GM19324 (cell line): ENCODE data around the gene ZNF79.
"Not testable (repeated sequence)": the region's sequence is repeated elsewhere in the genome, so short reads cannot be mapped to it uniquely, and the experiment has no call there.

Source experiments
- ATAC-seq: cut with Tn5 transposase; IDR thresholded peaks from one replicate; pipeline ENCODE4 v1.9.1; 2021; ENCODE audit warnings: mild to moderate bottlenecking, moderate library complexity; ENCODE audit not compliant: unreplicated experiment, low FRiP score

ZNF79 gene

GRCh38 chr9:127451608-127451857 is 27.4 kb downstream of the ZNF79 start:
- no peak for ATAC-seq

DNA sequence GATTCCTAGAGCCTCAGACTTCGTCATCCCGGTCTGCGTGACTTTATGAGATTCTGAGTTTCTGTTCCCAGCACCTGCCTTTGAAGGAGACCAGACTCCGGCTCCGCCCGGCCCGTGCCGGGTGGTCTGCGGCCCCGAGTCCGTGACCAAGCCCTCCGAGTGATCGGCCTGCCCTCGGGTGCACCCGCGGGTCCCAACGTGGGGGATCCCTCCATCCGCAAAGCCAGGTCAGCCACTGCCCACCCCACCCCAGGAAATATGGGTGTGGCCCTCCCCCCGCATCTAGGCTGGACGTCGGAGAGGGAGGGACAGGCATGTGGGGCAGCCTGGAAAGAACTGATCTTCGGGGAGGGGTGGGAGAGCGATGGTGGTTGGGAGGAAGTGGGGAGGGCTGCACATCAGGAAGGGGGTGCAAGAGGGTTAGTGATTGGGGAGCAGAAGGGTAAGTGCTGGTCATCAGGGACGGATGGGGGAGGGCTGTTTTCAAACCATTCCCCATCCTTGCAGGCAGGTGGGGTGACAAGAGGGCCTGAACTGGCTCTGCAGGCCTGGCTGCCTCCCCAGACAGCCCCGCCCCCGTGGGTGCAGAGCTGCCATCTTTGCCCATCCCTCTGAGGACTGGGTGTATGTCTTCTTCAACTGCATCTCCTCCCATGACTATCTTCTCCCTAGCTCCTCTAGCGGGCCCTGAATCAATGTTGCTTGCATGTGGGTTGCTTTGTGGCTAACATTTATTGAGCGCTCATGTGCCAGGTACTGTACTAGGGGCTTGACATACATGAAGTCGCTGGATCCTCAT is 27.9 kb downstream of the ZNF79 start:
- ATAC-seq = no peak

- no peak for ATAC-seq
Measured at GRCh38 chr9:127452691-127453090, 28.5 kb downstream of the ZNF79 start.

DNA sequence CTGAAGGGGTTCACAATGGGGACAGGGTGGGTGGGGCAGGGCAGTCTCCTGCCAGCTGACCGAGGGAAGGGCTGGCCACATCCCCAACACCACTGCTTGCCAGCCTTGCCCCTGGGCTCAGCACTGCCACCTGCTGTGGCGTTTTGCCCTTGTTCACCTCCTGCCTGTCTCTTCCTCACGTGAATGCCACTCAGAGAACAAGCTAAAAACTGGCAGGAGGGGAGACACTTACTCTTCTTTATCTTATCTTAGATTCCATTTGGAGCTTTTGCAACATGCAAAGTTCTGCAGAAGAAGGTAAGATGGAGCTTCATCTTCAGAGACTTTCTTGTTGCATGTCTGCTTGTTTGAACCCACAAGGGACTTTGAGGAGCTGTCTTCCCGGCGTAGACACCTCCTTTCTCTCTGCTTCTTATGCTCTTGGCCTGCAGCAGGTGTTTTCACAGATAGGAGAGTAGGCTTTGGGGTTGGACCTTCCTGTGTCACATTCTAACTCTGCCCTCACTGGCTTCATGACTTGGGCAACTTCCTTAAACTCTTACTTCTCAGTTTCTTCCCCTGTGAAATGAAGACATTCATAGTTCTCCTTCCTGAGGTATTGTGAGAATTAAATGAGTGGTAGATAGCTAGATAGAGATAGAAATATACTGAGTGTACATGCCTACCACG is 31.3 kb downstream of the ZNF79 start:
- no peak for ATAC-seq

- ATAC-seq = no peak
Measured at GRCh38 chr9:127457191-127457878, 33.2 kb downstream of the ZNF79 start.

DNA sequence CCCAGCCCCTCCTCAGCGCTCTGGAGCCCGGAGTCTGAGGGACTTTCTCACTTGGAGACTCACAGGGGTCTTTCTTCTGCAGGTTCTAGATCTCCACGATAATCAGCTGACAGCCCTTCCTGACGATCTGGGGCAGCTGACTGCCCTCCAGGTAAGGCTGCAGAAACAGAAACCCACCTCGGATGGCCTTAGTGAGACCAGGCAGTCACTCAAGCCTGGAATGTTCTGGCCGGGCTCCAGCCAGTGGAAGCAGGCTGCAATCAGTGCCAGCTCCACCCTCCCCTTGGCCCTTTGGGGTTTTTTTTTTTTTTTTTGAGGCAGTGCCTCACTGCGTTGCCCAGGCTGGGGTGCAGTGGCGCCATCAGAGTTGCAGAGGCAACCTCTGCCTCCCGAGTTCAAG is 34.7 kb downstream of the ZNF79 start:
- ATAC-seq = no peak

- ATAC-seq = no peak
Measured at GRCh38 chr9:127463382-127463781, 39.2 kb downstream of the ZNF79 start.

GRCh38 chr9:127463911-127464310 is 39.7 kb downstream of the ZNF79 start:
- ATAC-seq = no peak

DNA sequence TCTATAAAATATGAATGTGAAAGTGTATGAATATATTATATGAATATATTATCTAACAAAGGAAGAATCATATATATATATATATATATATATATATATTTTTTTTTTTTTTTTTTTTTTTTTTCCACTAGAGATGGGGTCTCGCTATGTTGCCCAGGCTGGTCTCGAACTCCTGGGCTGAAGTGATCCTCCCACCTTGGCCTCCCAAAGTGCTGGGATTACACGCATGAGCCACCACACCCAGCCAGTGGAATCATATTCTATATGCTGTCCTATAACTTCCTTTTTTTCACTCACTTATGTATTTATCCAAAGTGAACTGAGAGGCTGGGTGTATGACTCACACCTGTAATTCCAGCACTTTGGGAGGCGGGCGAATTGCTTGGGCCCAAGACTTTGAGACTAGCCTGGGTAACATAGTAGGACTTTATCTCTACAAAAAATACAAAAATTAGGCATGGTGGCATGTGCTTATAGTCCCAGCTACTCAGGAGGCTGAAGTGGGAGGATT is 42.3 kb downstream of the ZNF79 start:
- ATAC-seq = not testable (repeated sequence)

- ATAC-seq = no peak
Measured at GRCh38 chr9:127467621-127468020, 43.4 kb downstream of the ZNF79 start.

GRCh38 chr9:127470662-127471061 is 46.5 kb downstream of the ZNF79 start:
- ATAC-seq = no peak

DNA sequence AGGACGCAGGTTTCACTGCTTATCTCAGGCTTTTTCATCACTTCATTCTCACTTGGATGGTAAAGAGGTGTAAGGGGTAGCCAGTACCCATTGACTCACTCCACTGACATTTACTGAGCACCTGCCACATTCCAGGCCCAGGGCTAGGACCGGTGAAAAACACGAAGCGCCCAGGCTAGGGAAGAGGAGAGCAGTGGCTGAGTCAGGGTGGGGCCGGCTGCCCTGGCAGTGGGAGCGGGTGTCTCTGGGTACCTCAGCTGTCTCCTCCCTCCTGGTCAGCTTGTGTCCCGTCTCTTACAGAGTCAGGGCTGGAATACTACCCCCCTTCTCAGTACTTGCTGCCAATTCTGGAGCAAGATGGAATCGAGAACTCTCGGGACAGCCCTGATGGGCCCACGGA is 49.3 kb downstream of the ZNF79 start:
- ATAC-seq = no peak

DNA sequence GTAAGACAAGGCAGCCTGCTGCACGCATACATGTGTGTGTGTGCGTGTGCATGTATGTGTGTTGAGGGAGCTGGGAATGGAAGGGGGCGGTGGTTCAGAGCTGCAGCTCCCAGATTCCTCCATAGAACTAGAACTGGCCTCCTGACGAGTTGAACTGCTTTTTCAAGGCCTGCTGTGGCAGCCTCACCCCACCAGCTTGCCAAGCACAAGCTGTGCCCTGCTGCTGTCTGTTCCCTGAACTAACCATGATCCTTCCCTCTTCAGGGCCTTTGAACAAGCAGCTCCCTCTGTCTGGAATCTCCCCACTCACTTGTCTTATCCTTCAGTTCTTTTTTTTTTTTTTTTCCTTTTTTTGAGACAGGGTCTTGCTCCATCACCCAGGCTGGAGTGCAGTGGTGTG is 49.8 kb downstream of the ZNF79 start:
- no peak for ATAC-seq

DNA sequence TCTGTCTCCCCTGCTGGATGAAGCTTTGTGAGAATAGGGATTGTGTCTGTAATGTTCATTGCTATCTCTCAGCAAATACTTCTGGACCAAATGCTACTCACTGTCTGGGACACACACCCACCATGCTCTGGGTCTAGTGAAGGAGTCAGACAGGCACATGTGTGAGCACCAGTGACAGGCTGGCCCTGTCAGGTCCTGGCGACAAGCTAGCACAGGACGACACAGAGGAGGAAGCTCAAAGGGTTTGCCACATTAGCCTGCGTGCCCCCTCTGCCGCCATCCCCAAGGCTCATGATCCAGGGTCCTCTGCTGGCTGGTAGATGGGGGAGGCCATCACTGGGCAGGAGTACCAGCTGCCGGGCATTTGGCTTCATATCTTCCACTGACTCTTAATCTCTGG is 50.4 kb downstream of the ZNF79 start:
- ATAC-seq = no peak

- ATAC-seq = no peak
Measured at GRCh38 chr9:127479507-127480081, 55.4 kb downstream of the ZNF79 start.

DNA sequence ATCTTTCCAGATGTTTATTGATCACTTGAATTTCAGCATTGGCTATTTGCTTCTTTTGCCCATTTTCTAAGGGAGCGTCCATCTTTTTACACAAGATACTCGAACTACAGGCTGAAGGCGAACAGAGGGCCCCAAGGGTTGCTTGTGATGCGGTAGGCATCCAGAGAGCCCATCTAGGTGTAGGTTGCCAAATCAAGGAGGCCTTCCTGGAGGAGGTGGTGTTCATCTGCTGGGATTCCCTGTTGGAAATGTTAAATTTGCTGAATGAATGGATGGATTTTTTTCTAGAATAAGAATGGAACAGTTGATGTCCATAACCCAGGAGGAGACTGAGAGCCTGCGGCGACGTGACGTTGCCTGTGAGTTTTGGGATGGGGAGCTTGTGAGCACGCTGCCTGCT is 58.5 kb downstream of the ZNF79 start:
- ATAC-seq = no peak

GRCh38 chr9:127485995-127486394 is 61.8 kb downstream of the ZNF79 start:
- ATAC-seq = no peak

DNA sequence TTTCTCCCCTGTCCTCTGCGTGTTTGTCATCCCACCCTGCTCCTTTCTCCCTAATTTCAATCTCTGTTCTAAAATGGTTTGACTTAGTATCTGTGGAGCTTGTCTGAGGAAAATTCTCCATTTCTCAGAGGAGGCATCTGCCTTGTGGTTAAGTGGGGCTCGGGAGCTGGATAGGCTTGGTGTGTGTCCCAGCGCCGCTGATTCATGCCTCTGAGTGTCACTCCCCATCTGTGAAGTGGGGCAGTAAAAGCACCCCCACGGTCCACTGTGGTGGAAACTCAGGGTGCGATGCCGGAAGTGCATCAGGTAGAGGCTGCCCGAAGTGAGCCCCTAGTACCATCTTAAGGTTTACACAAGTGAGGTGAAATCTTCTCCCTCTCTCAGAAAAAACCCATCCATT is 64.8 kb downstream of the ZNF79 start:
- no peak for ATAC-seq

DNA sequence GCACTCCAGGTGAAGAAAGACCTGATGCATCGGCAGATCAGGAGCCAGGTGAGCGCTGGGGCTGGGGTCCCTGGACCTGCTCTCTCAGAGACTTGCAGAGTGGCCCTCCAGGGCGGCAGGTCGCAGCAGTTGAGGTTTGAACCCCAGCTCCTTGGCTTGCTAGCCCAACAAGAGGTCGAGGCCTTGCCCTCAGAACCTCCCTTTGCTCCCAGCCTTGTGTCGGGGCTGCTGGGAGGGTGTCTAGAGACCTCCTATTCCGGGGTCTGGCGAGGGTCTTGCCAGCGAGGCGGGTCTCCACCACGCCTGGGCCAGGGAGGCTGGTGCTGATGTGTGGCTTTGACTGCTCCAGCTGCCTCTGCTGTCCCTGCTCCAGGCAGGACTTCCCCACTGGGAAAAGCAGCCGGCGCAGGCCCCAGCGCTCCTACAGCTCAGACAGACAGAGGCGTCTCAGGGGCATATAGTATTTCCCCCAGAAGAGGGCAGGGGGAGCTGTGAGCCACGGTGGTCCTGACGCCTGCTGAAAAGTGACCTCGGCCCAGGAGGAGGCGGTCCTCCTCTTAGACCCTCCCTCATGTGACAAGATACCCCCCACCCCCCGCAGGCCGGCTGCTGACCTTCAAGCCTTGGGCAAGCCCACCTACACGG is 65.4 kb downstream of the ZNF79 start:
- no peak for ATAC-seq

GRCh38 chr9:127490535-127491230 is 66.5 kb downstream of the ZNF79 start:
- no peak for ATAC-seq
